Measurements from ENCODE around the gene ENPP7. TPM values are rescaled to one million over a fixed set of nuclear protein-coding genes. Genes with fewer than 3 reads are reported as not detected.

The ENPP7 gene
- total RNA-seq, 1 experiment from 2014 or later: not detected

DNA sequence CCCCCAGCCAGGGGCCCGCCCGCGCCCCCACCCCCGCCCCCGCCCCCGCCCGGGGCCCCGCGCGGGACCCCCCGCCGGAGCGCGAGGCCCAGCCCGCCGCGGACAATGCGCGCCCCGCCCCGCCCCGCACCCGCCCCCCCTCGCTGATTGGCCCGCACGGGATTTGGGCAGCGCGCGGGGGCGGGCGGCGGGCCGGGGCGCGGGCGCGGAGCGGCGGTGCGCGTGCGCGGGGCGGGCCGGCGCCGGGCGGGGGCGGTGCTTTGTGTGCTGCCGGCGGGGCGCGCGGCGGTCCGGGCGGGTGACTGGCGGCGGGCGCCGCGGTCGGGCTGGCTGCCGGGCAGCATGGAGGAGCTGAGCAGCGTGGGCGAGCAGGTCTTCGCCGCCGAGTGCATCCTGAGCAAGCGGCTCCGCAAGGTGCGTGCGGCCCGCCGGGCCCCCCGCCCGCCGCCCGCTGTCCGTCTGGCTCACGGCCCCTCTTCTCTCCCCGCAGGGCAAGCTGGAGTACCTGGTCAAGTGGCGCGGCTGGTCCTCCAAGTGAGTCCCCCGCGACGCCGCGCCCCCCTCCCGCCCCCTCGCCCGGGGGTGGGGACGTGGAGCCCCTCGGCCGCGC, 47.3 kb downstream of the ENPP7 start, which contains the start of gene CBX2 (continued):
- TF ChIP-seq SP1 (IDR thresholded peaks at IDR 0.05; ENCODE audit: low read depth): no peak
- TF ChIP-seq CBX3 (IDR thresholded peaks at IDR 0.05; ENCODE audit: low read depth): no peak

DNA sequence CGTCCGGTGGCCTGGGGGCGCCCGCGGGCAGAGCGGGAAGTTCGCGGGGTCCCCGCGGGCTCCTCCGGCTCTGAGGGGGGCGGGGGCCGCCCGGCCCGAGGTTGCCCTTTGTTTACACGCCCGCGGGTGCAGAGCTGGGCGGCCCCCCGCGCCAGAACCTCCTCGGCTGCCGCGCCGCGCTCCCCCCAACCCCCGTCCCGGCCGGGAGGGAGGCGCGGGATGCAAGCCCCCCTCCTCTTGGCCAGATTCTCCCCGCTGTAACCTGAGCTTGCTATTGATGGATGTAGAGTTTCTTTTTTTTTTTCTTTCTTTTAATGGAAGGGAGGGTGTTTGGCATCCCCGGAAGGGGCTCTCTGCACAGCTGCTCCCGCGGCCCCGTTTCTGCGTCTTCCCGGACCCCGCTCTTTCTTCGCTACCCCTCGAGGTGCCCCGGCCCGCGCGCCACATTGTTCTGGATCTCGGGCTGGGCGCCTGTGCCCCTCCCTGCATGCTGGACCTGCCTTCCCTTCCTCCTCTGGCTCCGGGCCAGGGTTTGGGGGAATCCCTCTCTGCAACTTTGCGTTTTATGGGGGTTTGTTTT, 47.9 kb downstream of the ENPP7 start:
- Histone ChIP-seq H3K36me3 (ENCODE audit: control insufficient read depth in 1 of 2, insufficient read depth in 2 of 2, low read length in 2 of 2) (peaks cover 7 to 17% of the 10 kb centered on the region in 2 experiments; a peak in 3 of 4 replicates), H2AFZ (ENCODE audit: low read depth, low read length, poor library complexity, severe bottlenecking) (no peak overlapping the region), H3K9me3 (ENCODE audit: control insufficient read depth in 1 of 2, insufficient read depth in 1 of 2, low read depth in 1 of 2, low read length in 2 of 2) (no peaks in the 10 kb centered on the region), H3K4me1 (ENCODE audit: control insufficient read depth in 1 of 2, insufficient read depth in 2 of 2, low read length in 2 of 2) (peaks cover 12 to 19% of the 10 kb centered on the region in 2 experiments), H3K9ac (ENCODE audit: low read length) (peak overlapping the region; percentile 79), H3K27ac (ENCODE audit: low read depth, low read length) (peak overlapping the region; percentile 64; the same call in 1 of the 2 replicates), H3K27me3 (ENCODE audit: insufficient read depth, low read length) (peaks cover 34% of the 10 kb centered on the region), H3K79me2 (ENCODE audit: insufficient read depth, low read length) (peaks cover 16% of the 10 kb centered on the region), H4K20me1 (ENCODE audit: insufficient read depth) (no peaks in the 10 kb centered on the region), H3K9me2 (ENCODE audit: insufficient read depth) (no peaks in the 10 kb centered on the region), H3K4me3 (replicated peaks in 1 of 2; ENCODE audit: low read depth in 1 of 2, low read length in 2 of 2) (peak overlapping the region; percentile 70 to 79), H3K4me2 (ENCODE audit: low read length) (peak overlapping the region; percentile 93)
- intact Hi-C loops (cut with micrococcal nuclease): loop anchor here (1.0 kb wide), 1 partner anchor 21 kb away; no protein-coding TSS in a partner anchor
- CTCF ChIA-PET: interaction anchor here (0.7 to 1.0 kb wide), 2 partner anchors 33 to 37 kb away, joined by 4 to 6 read pairs; no protein-coding TSS in a partner anchor
- ATAC-seq (peak; percentile 24; the same call in 1 of the 2 replicates), DNase-seq (ENCODE audit: low read depth, low spot score) (no peak)
- BruUV-seq (replicated peaks): no TSS peak
- RAD21 ChIA-PET (ENCODE audit: low non-redundant PET in 1 of 2, low total read pairs in 2 of 2, uncharacterized antibody in 2 of 2, unreplicated experiment in 2 of 2): no interaction called here
- TF ChIP-seq ZFX (IDR thresholded peaks at IDR 0.05) (0 out of 2 replicates have a peak, but pooled peaks have one; percentile 4), FOSL1 (IDR thresholded peaks at IDR 0.05; ENCODE audit: low read depth) (no peak), ZNF274 (IDR thresholded peaks at IDR 0.05; ENCODE audit: low read depth, low read length) (no peak)
- TF ChIP-seq, protein P1, sequence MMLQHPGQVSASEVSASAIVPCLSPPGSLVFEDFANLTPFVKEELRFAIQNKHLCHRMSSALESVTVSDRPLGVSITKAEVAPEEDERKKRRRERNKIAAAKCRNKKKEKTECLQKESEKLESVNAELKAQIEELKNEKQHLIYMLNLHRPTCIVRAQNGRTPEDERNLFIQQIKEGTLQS (IDR thresholded peaks at IDR 0.05): no peak
- POLR2A ChIA-PET: interaction anchor here (1.2 kb wide), 1 partner anchor 22 kb away, joined by 3 read pairs; no protein-coding TSS in a partner anchor
